Forelimb muscle (tissue), 1 donor: ENCODE measurements around the gene TRABD2B. TPM values are rescaled to one million over a fixed set of nuclear protein-coding genes. Genes with fewer than 3 reads are reported as not detected.
"Not testable (repeated sequence)": the region's sequence is repeated elsewhere in the genome, so short reads cannot be mapped to it uniquely, and the experiment has no call there.

ENCODE experiments used
- DNase-seq: peaks from one replicate; pipeline ENCODE4 v3.0.0-alpha.2; 2013; ENCODE audit warnings: low read depth
- polyA plus RNA-seq: library from polyadenylated mRNA; unstranded; fragments of 120-200 nt; gene quantifications from one replicate; pipeline ENCODE4 v1.2.1, GENCODE V29; 2013; ENCODE audit not compliant: insufficient read length

TRABD2B gene
- polyA plus RNA-seq, 1 donor, result 3.8 TPM

DNA sequence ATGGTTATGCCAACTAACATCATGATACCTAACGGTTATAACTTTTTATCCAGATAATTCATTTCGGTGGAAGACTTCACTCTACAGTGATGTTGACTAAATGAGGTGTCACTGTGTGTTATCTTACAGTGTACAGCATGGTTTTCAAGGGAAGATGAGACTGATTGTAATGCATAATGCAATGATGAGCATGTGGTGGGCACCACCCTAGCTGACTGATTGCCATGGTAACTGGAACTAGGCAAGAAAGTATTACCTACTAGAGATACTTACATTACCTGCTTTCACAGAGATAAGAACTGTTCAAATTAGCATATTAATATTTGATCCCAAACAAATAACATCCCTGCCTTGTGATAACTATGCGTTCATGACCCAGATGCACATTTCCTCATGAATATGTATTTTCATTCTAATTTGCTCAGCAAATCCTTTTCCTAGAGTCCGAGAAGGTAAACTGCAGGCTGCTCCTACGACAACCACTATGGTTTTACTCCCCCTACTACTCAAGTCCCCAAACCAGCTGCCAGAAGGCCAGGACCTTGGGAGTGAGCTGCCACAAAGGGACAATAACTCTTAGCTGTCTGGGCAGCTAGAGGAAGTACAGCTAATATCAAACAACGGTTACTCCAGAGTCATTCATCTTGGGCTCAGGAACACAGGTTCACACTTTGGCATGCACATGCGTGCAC lies 29.2 kb downstream of the TRABD2B start:
- DNase-seq, result no peak

- DNase-seq, result no peak
Measured at GRCh38 chr1:47965816-47966215, 31.4 kb downstream of the TRABD2B start.

DNA sequence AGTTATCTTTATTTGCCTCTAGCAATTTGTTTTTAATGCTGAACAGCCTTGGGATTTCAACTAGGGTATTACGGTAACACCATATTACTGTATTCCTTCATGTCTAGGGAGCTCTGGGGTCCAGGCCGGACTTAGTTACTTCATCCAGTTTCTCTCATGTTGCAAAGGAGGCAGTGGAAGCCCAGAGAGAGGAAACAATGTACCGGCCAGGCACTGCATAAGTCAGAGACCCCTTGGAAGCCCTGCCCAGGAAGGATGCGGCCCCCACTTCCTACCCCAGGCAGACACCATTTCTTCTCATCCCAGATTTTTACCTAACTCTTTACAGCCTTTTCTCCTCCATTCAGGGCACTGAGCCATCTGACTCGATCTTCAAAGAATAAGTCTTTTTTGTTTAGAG lies 32.5 kb downstream of the TRABD2B start:
- no peak for DNase-seq

DNA sequence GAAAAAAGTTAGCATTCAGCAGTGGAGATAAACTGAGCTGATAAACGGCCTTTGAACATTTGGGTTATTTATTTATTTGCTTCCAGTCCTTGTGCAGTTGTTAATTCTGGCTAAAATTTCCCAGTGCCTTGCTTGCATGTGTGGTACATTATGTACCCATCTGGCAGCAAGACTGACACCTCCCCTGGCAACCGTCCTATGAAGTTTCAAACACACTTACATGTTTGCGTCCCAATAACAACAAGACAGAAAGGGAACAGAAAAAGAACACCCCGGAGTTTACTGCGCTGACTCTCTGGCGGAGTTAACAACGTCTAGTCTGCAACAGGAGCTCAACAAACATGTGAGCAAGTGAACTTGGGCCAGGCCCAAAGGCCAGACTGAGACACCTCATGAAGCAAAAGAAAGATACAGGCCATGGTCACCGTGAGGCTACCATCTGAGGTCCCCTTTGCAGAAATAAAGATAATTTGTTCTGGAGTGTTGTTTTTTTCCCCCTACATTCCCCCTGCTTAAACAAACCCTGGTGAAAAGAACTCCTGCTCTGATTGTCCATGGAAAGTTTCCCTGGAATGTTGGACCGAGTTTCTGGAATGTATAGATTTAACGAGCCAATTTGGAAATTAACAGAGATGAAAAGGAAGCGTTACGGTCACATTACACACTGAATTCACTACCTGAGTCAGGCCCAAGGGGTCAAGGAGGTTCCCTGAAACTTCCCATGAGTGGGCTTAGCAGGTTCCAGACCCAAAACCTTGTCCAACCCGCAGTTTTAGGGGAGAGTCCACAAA lies 33.4 kb downstream of the TRABD2B start:
- no peak for DNase-seq

- no peak for DNase-seq
Measured at GRCh38 chr1:47962750-47963492, 34.3 kb downstream of the TRABD2B start.

DNA sequence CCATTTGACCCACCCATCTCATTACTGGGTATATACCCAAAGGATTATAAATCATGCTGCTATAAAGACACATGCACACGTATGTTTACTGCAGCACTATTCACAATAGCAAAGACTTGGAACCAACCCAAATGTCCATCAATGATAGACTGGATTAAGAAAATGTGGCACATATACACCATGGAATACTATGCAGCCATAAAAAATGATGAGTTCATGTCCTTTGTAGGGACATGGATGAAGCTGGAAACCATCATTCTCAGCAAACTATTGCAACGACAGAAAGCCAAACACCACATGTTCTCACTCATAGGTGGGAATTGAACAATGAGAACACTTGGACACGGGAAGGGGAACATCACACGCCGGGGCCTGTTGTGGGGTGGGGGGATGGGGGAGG lies 35.4 kb downstream of the TRABD2B start:
- DNase-seq, result not testable (repeated sequence)

GRCh38 chr1:47956491-47956890 lies 40.7 kb downstream of the TRABD2B start:
- DNase-seq, result not testable (repeated sequence)

- no peak for DNase-seq
Measured at GRCh38 chr1:47953661-47954060, 43.5 kb downstream of the TRABD2B start.

- no peak for DNase-seq
Measured at GRCh38 chr1:47951545-47952235, 45.5 kb downstream of the TRABD2B start.

- no peak for DNase-seq
Measured at GRCh38 chr1:47951026-47951425, 46.2 kb downstream of the TRABD2B start.

- DNase-seq, result no peak
Measured at GRCh38 chr1:47950471-47950870, 46.7 kb downstream of the TRABD2B start.

DNA sequence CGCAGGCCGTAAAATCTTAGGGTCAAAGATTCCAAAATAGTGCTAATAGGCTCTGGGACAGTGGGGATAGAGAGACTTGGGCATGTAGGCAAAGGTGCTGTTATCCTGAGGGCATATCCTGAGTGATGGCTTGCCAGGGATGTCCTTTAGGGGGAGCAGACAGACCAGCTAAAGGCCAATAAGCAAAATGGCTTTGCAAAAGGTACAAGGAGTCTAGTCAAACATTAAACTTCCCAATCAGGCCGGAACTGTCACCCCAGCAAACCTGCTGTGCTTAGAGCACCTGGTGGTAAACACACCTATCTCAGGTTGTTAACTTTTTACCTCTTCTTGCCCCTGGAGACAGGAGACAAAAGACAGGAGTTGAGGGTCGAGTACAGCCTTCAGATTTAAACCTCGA lies 49.1 kb downstream of the TRABD2B start:
- no peak for DNase-seq

GRCh38 chr1:47947531-47947930 lies 49.7 kb downstream of the TRABD2B start:
- DNase-seq, result no peak

- no peak for DNase-seq
Measured at GRCh38 chr1:47944561-47944960, 52.6 kb downstream of the TRABD2B start.

DNA sequence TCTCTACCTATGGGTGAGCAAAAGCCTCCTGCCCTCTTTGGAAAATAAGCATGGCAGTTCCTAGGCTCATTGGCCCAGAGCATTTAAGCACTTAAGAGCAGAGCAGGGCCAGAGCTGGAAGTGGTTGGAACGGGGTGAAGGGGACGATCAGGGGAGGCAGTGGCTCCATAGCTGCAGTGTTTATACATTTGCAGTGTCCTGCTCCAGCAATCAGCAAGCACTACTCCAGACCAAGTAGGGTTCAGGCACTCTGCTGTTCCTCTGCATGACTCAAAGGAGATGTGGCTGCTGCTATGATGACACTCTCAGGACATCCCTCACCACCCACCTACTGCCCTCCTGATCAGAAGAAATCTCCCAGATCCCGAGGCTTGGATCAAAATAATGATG lies 55.0 kb downstream of the TRABD2B start:
- no peak for DNase-seq

GRCh38 chr1:47941609-47942239 lies 55.5 kb downstream of the TRABD2B start:
- DNase-seq, result no peak

DNA sequence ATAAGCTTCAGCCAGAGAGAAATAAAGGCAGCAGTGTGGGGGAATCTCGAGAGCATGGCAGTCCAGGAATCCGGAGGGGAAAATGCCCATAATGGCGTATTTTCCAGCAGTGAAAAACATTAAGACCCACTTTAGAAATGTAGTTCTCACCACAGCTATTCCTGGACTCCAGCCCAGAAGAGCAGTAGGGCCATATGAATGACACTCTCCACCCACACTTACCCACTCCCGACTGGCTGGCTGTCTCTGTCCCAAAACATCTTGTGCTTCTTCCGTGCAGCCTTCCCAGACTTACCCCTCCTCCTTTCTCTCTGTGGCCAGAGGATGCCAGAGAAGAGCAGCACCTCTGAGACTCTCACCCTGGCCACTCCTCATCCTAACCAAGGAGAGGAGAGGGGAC lies 56.4 kb downstream of the TRABD2B start:
- no peak for DNase-seq

GRCh38 chr1:47940326-47940725 lies 56.9 kb downstream of the TRABD2B start:
- DNase-seq, result no peak

DNA sequence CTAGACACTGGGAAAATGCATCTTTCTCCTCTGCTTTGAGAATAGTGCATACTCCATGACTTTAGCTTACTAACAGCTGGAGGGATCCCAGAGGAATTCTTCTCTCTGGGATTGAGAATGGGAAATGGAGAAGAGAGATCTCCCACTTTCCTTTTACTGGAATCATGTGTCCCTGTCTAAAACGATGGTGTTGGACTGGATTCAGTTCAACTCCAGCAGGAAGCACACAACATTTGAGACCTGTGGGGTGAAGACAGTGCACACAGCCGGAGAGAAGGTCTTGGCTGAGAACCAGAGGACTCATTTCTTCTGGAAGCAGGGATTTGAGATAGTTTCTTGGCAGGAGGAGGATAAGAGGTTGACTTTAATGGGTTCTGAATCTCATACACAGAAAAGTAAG lies 58.7 kb downstream of the TRABD2B start:
- peak; percentile 69 for DNase-seq

DNA sequence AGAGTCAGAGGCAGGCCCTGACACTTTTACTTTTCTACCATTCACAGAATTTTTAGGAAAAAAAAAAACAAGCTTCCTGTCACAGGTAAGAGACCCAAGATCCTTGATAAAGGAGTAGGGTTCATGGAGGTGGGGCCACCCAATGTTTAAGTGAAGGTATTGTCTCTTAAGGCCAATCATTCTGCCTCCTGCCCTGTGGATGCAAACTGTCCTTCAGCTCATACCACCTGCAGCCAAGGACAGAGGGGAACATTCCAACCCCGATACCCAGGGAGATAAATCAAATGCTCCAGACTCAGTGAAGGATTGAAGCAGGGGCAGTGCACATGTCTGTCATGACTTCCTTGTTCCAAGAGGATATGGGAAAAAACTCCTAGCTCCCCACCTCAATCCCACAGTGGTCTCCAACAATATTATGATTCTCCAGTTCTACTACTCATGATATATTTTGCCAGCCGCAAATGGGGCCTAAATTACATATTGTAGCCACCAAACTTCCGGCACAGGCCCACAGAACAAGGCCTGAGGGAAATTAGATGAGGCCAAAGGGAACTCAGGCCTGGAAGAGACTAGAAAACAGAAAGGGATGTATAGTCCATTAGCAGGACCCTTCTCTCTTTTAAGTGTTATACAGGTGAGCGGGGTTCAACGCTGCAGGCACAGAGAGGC lies 59.5 kb downstream of the TRABD2B start:
- DNase-seq, result no peak
